A673 (cell line): ENCODE data around the gene ZNF10. TPM values are rescaled to one million over a fixed set of nuclear protein-coding genes. Genes with fewer than 3 reads are reported as not detected.

Experiments
- BruUV-seq: library from RNA; stranded (reverse); fragments of 400-500 nt; replicated peaks from 2 replicates; lab custom pipeline; 2021; lab: Mats Ljungman, UMichigan
- CTCF ChIA-PET: fragments of 300-600 bp; sonication (Branson Sonifier 250); formaldehyde crosslinking; loops from one replicate; lab custom pipeline; 2022; ENCODE audit warnings: antibody characterized with exemption; lab: Charles Lee
- POLR2A ChIA-PET: fragments of 300-600 bp; sonication (Branson Sonifier 250); formaldehyde crosslinking; loops from one replicate; lab custom pipeline; 2022; ENCODE audit warnings: antibody characterized with exemption; ENCODE audit not compliant: low non-redundant PET; lab: Charles Lee
- DNase-seq: peaks from one replicate; pipeline ENCODE4 v3.0.0-alpha.2; 2015; ENCODE audit warnings: low spot score
- H3K27ac ChIP-seq: fragments of 200-600 bp; sonication (generic); 2 replicates; pipeline ENCODE4 v1.5.1; 2016; ENCODE audit warnings: mixed run types, low read depth, mild to moderate bottlenecking, mixed read lengths, antibody characterized with exemption, low read length; ENCODE audit not compliant: poor library complexity, severe bottlenecking
- H3K27me3 ChIP-seq: fragments of 200-600 bp; sonication (generic); replicated peaks from 2 replicates; pipeline ENCODE4 v1.6.1; 2017; ENCODE audit warnings: mixed run types, low read depth, mild to moderate bottlenecking, mixed read lengths, antibody characterized with exemption, low read length; ENCODE audit not compliant: insufficient read depth, poor library complexity
- H3K36me3 ChIP-seq: fragments of 200-600 bp; sonication (generic); 2 replicates; pipeline ENCODE4 v1.6.1; 2016; ENCODE audit warnings: mixed run types, mild to moderate bottlenecking, mixed read lengths, antibody characterized with exemption, low read length; ENCODE audit not compliant: insufficient read depth, poor library complexity, severe bottlenecking
- H3K4me1 ChIP-seq: fragments of 200-600 bp; sonication (generic); 2 replicates; pipeline ENCODE4 v1.6.1; 2017; ENCODE audit warnings: mixed run types, mild to moderate bottlenecking, mixed read lengths, antibody characterized with exemption, low read length; ENCODE audit not compliant: insufficient read depth, poor library complexity, severe bottlenecking
- H3K4me3 ChIP-seq: fragments of 200-600 bp; sonication (generic); 2 replicates; pipeline ENCODE4 v1.5.1; 2016; ENCODE audit warnings: low read depth, mixed run types, mild to moderate bottlenecking, mixed read lengths, low read length; ENCODE audit not compliant: poor library complexity, severe bottlenecking
- H3K9me3 ChIP-seq: fragments of 200-600 bp; sonication (generic); 2 replicates; pipeline ENCODE4 v1.6.1; 2016; ENCODE audit warnings: mixed run types, low read depth, mild to moderate bottlenecking, mixed read lengths, antibody characterized with exemption, low read length; ENCODE audit not compliant: poor library complexity, severe bottlenecking
- CTCF ChIP-seq: fragments of 300-800, 200-600 bp; sonication (generic); conservative IDR thresholded peaks from 2 replicates; pipeline ENCODE4 v1.5.1; 2017; ENCODE audit warnings: low read depth, mild to moderate bottlenecking, antibody characterized with exemption, low read length, moderate library complexity, mixed read lengths
- EZH2 ChIP-seq: fragments of 200-600 bp; sonication (generic); IDR thresholded peaks from 2 replicates; pipeline ENCODE4 v1.6.1; 2017; ENCODE audit warnings: borderline replicate concordance, low read depth, mild to moderate bottlenecking, mixed read lengths, antibody characterized with exemption, low read length; ENCODE audit not compliant: poor library complexity, severe bottlenecking
- intact Hi-C: fragments of 100-400 bp; cut with micrococcal nuclease; formaldehyde crosslinking; loops from one replicate; pipeline ENCODE4 v1.10.0; 2022; ENCODE audit not compliant: unreplicated experiment
- total RNA-seq: library from RNA; stranded (reverse); gene quantifications from 2 replicates; pipeline ENCODE4 v1.2.3, GENCODE V29; 2021

ZNF10 gene
- total RNA-seq, 1 experiment from 2014 or later, result 13.5 TPM

- no peaks in the 10 kb centered on the region for H3K4me1 ChIP-seq
- H3K27me3 ChIP-seq, result no peaks in the 10 kb centered on the region
- H3K36me3 ChIP-seq, result peaks cover 20% of the 10 kb centered on the region
- peaks cover 75% of the 10 kb centered on the region for H3K9me3 ChIP-seq
- H3K4me3 ChIP-seq, result peak overlapping the region; percentile 73
- CTCF ChIA-PET, result no interaction called here
- BruUV-seq, result no TSS peak
- POLR2A ChIA-PET, result no interaction called here
- H3K27ac ChIP-seq, result peak overlapping the region; percentile 91
- TF ChIP-seq EZH2 (no peak), CTCF (no peak)
- no peak for DNase-seq
- intact Hi-C loops, result loop anchor here (2.0 kb wide), 1 partner anchor 49 kb away; the partner anchor contains the start of gene ZNF140
Measured at GRCh38 chr12:133129368-133130037, 924 bp upstream of the ZNF10 start.

- ChIA-PET POLR2A (interaction anchor here (0.6 kb wide), 1 partner anchor 51 kb away, joined by 4 read pairs; the partner anchor contains the start of gene ZNF268), CTCF (no interaction called here)
- no peaks in the 10 kb centered on the region for H3K27me3 ChIP-seq
- peak overlapping the region; percentile 91 for H3K27ac ChIP-seq
- intact Hi-C loops, result loop anchor here (2.0 kb wide), 1 partner anchor 50 kb away; the partner anchor contains the start of gene ZNF140
- no peak for DNase-seq
- no peak for TF ChIP-seq EZH2
- H3K36me3 ChIP-seq, result peaks cover 29% of the 10 kb centered on the region
- no peaks in the 10 kb centered on the region for H3K4me1 ChIP-seq
- H3K4me3 ChIP-seq, result peak overlapping the region; percentile 73
- BruUV-seq, result TSS peak; percentile 82
- H3K9me3 ChIP-seq, result peaks cover 62% of the 10 kb centered on the region
Measured at GRCh38 chr12:133130808-133131128, 341 bp downstream of the ZNF10 start.

- CTCF ChIA-PET, result no interaction called here
- Histone ChIP-seq H3K4me3 (no peak overlapping the region), H3K4me1 (no peaks in the 10 kb centered on the region), H3K27me3 (no peaks in the 10 kb centered on the region), H3K9me3 (peaks cover 56% of the 10 kb centered on the region), H3K36me3 (peaks cover 33% of the 10 kb centered on the region), H3K27ac (no peak overlapping the region)
- TF ChIP-seq CTCF, result no peak
- intact Hi-C loops, result no loop called here
- BruUV-seq, result no TSS peak
- POLR2A ChIA-PET, result no interaction called here
- no peak for DNase-seq
Measured at GRCh38 chr12:133135747-133136146, 5.3 kb downstream of the ZNF10 start.

- H3K27me3 ChIP-seq, result no peaks in the 10 kb centered on the region
- POLR2A ChIA-PET, result no interaction called here
- H3K9me3 ChIP-seq, result peaks cover 35% of the 10 kb centered on the region
- no peak for DNase-seq
- intact Hi-C loops, result no loop called here
- CTCF ChIA-PET, result no interaction called here
- H3K4me1 ChIP-seq, result no peaks in the 10 kb centered on the region
- H3K27ac ChIP-seq, result no peak overlapping the region
- TF ChIP-seq EZH2 (no peak), CTCF (no peak)
- BruUV-seq, result no TSS peak
- H3K36me3 ChIP-seq, result peaks cover 19% of the 10 kb centered on the region
- H3K4me3 ChIP-seq, result no peak overlapping the region
Measured at GRCh38 chr12:133145981-133146380, 15.6 kb downstream of the ZNF10 start.
